RWPE2 (cell line): ENCODE results near the gene PTX4.

Experiments
- ATAC-seq: fragments of 200-7000 bp; cut with Tn5 transposase; 3 replicates; pipeline ENCODE4 v1.9.1; 2021; ENCODE audit warnings: low read depth
- DNase-seq: peaks from one replicate; pipeline ENCODE4 v3.0.0-alpha.2; 2020; ENCODE audit warnings: low spot score
- H3K27ac ChIP-seq: fragments of 450-650 bp; 2 replicates; pipeline ENCODE4 v1.5.1; 2017; ENCODE audit warnings: mild to moderate bottlenecking; ENCODE audit not compliant: poor library complexity, severe bottlenecking
- H3K27me3 ChIP-seq: fragments of 250-450 bp; sonication (Bioruptor Pico); 2 replicates; pipeline ENCODE4 v1.5.1; 2021; ENCODE audit warnings: mild to moderate bottlenecking, moderate library complexity; ENCODE audit not compliant: insufficient read depth, poor library complexity, severe bottlenecking
- H3K36me3 ChIP-seq: fragments of 250-450 bp; sonication (Bioruptor Pico); 2 replicates; pipeline ENCODE4 v1.5.1; 2020; ENCODE audit warnings: low read depth, mild to moderate bottlenecking, moderate library complexity
- H3K4me1 ChIP-seq: fragments of 250-450 bp; sonication (Bioruptor Pico); 2 replicates; pipeline ENCODE4 v1.5.1; 2021; ENCODE audit warnings: mild to moderate bottlenecking, moderate library complexity; ENCODE audit not compliant: insufficient read depth, poor library complexity, severe bottlenecking
- H3K4me3 ChIP-seq: fragments of 250-450 bp; sonication (Bioruptor Pico); 2 replicates; pipeline ENCODE4 v1.5.1; 2021; ENCODE audit warnings: mild to moderate bottlenecking, moderate library complexity; ENCODE audit not compliant: severe bottlenecking
- H3K9me3 ChIP-seq: fragments of 250-450 bp; sonication (Bioruptor Pico); 2 replicates; pipeline ENCODE4 v1.5.1; 2021; ENCODE audit warnings: mild to moderate bottlenecking, moderate library complexity; ENCODE audit not compliant: severe bottlenecking
- TF ChIP-seq, protein P1 (sequence below): fragments of 450-650 bp; IDR thresholded peaks from one replicate; pipeline ENCODE4 v1.5.1; 2017; ENCODE audit warnings: mild to moderate bottlenecking, moderate library complexity; ENCODE audit not compliant: poor library complexity, severe bottlenecking

PTX4 gene

GRCh38 chr16:1500465-1501150, 11.9 kb upstream of the PTX4 start:
- Histone ChIP-seq H3K4me3 (no peak overlapping the region), H3K27ac (no peak overlapping the region), H3K4me1 (no peaks in the 10 kb centered on the region), H3K36me3 (peaks cover 49% of the 10 kb centered on the region), H3K9me3 (no peaks in the 10 kb centered on the region), H3K27me3 (no peaks in the 10 kb centered on the region)
- no peak for ATAC-seq
- TF ChIP-seq, protein P1, sequence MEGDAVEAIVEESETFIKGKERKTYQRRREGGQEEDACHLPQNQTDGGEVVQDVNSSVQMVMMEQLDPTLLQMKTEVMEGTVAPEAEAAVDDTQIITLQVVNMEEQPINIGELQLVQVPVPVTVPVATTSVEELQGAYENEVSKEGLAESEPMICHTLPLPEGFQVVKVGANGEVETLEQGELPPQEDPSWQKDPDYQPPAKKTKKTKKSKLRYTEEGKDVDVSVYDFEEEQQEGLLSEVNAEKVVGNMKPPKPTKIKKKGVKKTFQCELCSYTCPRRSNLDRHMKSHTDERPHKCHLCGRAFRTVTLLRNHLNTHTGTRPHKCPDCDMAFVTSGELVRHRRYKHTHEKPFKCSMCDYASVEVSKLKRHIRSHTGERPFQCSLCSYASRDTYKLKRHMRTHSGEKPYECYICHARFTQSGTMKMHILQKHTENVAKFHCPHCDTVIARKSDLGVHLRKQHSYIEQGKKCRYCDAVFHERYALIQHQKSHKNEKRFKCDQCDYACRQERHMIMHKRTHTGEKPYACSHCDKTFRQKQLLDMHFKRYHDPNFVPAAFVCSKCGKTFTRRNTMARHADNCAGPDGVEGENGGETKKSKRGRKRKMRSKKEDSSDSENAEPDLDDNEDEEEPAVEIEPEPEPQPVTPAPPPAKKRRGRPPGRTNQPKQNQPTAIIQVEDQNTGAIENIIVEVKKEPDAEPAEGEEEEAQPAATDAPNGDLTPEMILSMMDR: no peak
- peak; percentile 60 for DNase-seq

DNA sequence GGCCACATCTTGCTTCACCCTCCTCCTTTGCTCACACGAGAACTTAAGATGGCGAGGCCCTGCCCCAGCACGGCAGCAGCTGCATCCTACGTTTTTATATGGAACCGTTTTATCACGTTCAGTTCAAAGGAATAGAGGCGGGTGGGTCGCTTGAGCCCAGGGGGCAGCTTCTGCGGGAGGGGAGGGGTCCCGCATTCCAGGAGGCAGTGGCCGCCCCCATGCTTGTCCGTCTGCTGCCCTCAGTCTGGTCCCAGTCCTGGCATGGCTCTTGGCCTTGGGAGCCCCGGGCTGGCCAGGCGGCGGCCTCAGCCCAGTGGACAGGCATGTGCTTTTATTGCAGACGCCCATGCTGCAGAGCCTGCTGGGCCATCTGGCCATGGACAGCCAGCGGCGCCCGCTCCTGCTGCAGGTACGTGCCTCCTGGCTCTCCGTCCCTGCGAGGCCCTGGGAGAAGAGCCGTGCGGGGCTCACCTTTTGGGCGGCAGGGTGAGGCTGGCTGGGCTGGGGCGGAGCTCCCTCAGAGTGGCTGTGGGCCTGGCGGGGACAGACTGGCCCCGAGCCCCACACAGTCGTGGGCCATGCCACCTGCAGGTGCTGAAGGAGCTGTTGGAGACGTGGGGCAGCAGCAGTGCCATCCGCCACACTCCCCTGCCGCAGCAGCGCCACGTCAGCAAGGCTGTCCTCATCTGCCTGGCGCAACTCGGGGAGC, 11.2 kb upstream of the PTX4 start:
- Histone ChIP-seq H3K9me3 (no peaks in the 10 kb centered on the region), H3K4me1 (no peaks in the 10 kb centered on the region), H3K4me3 (no peak overlapping the region), H3K27me3 (no peaks in the 10 kb centered on the region), H3K36me3 (peaks cover 56% of the 10 kb centered on the region), H3K27ac (no peak overlapping the region)
- ATAC-seq (no peak), DNase-seq (peak; percentile 64)
- TF ChIP-seq, protein P1: no peak

- no peaks in the 10 kb centered on the region for H3K9me3 ChIP-seq
- peaks cover 61% of the 10 kb centered on the region for H3K36me3 ChIP-seq
- H3K27me3 ChIP-seq: no peaks in the 10 kb centered on the region
- H3K4me3 ChIP-seq: no peak overlapping the region
- TF ChIP-seq, protein P1: no peak
- no peak for DNase-seq
- H3K4me1 ChIP-seq: no peaks in the 10 kb centered on the region
- no peak for ATAC-seq
- no peak overlapping the region for H3K27ac ChIP-seq
Measured at GRCh38 chr16:1498899-1499676, 10.3 kb upstream of the PTX4 start.

DNA sequence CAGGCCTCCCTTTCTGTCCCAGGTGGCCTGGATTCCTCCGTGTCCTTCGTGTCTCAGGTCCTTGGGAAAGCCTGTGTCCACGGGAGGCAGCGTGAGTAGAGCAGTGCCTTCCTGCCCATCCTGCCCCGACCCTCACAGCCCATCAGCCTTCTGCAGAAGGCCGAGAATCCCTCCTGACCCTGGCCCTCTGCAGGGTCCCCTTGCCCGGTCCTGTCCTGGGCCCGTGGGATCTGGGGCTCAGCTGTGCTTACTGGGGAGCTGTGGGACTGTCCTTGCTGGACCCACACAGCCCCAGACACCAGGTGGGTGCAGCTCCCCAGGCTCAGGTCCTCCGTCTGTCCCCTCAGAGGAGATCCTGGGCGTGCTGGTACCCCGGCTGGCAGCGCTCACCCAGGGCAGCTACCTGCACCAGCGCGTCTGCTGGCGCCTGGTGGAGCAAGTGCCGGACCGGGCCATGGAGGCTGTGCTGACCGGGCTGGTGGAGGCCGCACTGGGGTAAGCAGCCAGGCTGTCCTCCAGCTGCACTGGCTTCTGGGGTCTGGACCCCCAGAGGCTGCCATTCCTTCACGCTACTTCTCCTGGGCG, 8.4 kb upstream of the PTX4 start:
- no peak for ATAC-seq

More for the DNA sequence above, 8.4 kb upstream of the PTX4 start:
- Histone ChIP-seq H3K4me3 (no peak overlapping the region), H3K27me3 (no peaks in the 10 kb centered on the region), H3K27ac (no peak overlapping the region), H3K9me3 (no peaks in the 10 kb centered on the region), H3K36me3 (peaks cover 50% of the 10 kb centered on the region), H3K4me1 (peaks cover 5% of the 10 kb centered on the region)
- DNase-seq: peak; percentile 66
- TF ChIP-seq, protein P1: no peak
